GM23248 (cell line): Measurements from ENCODE around the gene ERG.

ENCODE experiments used
- EZH2 ChIP-seq: fragments of 200-600 bp; sonication (generic); IDR thresholded peaks from 2 replicates; pipeline ENCODE4 v1.6.1; 2018; ENCODE audit warnings: antibody characterized with exemption, mild to moderate bottlenecking; ENCODE audit not compliant: insufficient read depth, poor library complexity, severe bottlenecking
- EZH2phosphoT487 ChIP-seq: fragments of 200-600 bp; sonication (generic); IDR thresholded peaks from 2 replicates; pipeline ENCODE4 v1.6.1; 2018; ENCODE audit warnings: antibody characterized with exemption, moderate library complexity, mild to moderate bottlenecking, low read depth; ENCODE audit not compliant: insufficient read depth

- no peak for TF ChIP-seq EZH2phosphoT487
- no peak for TF ChIP-seq EZH2
Measured at GRCh38 chr21:38343691-38344090, 154.6 kb downstream of the ERG start.
